ENCODE measurements around the gene PAX1.

PAX1 gene

DNA sequence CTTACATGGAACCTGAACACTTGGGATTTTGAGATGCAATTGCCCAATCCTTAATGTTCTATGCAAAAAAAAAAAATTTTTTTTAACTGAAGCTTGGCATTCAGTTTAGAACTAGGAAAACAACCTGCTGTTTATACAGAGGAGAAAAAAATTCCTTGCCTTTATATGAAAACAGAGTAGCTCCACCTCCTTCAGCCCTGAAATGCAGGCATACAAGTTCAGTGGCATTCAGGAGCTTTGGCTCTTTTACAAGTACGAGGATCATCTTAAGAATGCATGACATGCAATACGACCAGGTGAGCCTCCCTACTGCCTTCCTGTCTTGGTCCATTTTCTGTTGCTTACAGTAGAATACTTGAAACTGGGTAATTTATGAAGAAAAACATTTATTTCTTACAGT, 20.4 kb downstream of the PAX1 start:
- DNase-seq (ENCODE audit: low read depth, low spot score), result no peak

DNA sequence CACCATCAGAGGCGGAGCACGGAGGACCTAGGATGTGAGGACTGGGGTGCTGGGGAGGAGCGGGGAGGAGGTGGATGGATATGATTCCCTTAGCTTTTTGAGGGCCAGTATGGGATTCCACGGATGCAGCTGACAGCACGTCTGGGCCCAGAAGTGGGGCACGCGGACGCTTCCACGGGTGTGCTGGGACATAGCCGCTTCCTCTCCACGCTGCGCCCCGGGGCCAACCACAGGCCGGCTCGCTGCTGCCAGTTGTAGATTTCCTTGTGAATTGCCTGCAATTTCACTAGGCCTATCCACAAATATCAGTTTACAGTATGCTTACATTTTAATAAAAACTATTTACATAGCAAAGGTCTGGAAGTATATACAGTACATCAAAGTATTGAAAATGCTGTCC, 23.9 kb downstream of the PAX1 start:
- no peak for DNase-seq (ENCODE audit: low read depth, low spot score)

DNA sequence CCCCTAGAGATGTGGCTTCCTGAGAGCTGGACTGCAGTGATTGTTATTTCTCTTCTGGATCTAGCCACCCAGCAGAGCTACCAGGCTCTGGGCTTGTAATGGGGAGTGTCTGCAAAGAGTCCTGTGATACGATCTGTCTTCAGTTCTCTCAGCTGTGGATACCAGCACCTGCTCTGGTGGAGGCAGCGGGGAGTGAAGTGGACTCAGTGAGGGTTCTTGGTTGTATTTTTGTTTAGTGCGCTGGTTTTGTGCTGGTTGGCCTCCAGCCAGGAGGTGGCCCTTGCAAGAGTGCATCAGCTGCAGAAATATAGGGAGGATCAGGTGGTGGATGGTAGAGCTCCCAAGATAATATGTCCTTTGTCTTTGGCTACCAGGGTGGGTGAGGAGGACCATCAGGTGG, 33.7 kb downstream of the PAX1 start:
- DNase-seq (ENCODE audit: low read depth, low spot score), result no peak

DNA sequence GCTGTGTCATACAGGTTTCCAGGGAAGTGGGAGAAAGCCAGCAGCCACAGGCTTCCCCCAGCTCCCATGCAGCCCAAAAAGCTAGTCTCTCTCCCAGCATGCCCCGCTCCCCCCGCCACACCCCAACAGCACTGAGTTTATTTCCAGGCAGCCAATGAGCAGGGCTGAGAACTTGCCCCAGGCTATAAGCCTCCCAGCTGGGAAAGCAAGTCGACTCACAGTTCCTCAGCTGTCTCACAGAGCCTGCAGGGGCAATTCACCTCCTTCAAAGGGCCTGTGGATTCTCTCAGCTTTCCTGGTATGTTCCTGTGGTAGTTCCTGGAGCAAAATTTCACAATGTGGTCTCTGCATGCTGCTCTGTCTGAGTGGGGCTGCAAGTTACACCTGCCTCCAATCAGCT, 34.2 kb downstream of the PAX1 start:
- no peak for DNase-seq (ENCODE audit: low read depth, low spot score)

DNA sequence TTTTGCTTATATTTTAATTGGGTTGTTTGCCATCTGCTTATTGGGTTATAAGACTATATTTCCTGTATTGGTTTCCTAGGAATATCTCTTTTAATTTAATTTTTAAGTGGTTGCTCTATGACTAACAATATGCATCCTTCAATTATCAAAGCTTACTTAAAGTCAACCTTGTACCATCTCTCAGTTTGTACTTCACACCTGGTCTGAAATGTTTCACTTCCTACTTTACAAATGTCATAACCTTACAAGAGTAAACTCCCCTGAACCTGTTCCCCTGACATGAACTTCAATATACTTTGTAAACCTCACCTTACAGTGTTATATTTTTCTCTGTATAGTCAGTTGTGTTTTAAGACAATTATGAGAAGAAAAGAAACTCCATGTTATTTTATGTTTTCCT, 35.8 kb downstream of the PAX1 start:
- DNase-seq (ENCODE audit: low read depth, low spot score), result no peak

DNA sequence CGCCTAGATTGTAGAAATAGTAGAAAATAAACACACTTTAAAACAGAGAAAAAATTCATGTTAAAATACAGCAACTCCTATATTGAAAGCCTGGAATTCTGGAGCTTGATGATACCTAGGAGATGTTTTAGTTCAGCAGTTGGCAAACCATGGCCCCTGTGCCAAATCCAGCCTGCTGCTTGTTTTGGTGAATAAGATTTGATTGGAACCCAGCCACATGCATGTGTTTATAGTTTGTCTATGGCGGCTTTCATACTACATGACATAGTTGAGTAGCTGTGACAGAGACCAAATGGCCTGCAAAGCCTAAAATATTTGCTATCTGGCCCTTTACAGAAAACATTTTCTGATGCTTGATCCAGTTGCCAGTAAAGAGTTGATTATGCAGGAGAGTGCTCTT, 57.2 kb downstream of the PAX1 start:
- DNase-seq (ENCODE audit: low read depth, low spot score), result no peak

DNA sequence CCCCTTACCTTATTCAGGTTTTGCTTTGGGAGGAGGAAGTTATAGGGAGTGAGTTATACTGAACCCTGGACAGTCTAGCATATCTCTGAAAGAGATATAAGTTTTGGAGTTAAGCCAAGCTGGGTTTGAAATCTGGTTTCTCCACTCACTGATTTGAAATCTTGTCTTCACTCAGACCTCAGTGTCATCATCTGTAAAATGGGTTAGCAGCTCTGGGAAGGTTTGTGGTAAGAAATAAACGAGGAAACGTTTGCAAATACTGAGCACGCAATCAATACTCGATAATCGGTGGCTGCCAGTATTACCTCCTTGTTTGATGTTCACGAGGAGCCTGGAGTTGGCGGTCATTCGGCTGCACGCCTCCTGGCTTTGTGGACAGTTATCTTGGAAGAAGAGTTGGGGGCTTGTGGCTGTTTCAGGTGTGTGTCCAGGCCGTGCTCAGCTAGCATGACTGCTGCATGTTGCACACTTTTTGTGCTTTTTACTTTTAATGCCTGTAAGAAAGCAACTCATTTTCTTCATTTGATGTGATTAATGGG, 61.8 kb downstream of the PAX1 start:
- DNase-seq (ENCODE audit: low read depth, low spot score), result no peak

DNA sequence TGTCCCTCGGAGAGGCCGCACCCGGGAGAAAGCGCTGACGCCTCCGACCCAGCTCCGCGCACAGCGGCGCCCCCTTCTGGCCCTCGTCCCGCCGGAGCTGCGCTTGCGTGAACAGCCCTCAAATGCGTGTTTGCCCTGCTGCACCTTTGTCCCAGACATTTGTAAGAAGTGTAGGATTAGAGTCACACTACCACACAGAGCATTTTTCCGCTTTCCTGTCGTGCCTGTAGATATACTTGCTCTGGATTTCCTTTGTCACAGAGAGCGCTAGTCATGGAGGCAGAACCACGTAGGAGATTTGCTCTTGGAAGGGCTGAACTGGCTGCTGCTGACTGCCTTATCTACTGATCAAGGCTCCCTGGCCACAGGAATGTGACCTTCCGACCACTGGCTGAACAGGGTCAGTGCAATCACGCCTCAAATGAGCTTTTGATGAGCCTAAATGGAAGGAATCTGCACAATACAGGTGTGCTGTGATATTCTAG, 62.3 kb downstream of the PAX1 start:
- DNase-seq (ENCODE audit: low read depth, low spot score), result no peak

Measured in brain pericyte (primary cell).